IMR-90 (cell line): ENCODE data around the gene AOPEP. TPM values are rescaled to one million over a fixed set of nuclear protein-coding genes. Genes with fewer than 3 reads are reported as not detected.

Experiments
- ATAC-seq: fragments of 200-7000 bp; cut with Tn5 transposase; 2 replicates; pipeline ENCODE4 v1.9.1; 2020; ENCODE audit warnings: low read depth, mild to moderate bottlenecking, moderate library complexity
- BruUV-seq: library from RNA; stranded (reverse); fragments of 400-500 nt; replicated peaks from 2 replicates; lab custom pipeline; 2021; lab: Mats Ljungman, UMichigan
- CTCF ChIA-PET: fragments of 300-600 bp; formaldehyde crosslinking; extraction: SDS; loops from one replicate; lab custom pipeline; 2021; ENCODE audit warnings: antibody characterized with exemption; lab: Yijun Ruan, JAX
- POLR2A ChIA-PET: fragments of 300-600 bp; sonication (Branson Sonifier 250); formaldehyde crosslinking; loops from one replicate; lab custom pipeline; 2022; ENCODE audit warnings: antibody characterized with exemption; ENCODE audit not compliant: unreplicated experiment; lab: Charles Lee
- DNase-seq: peaks from one replicate; pipeline ENCODE4 v3.0.0; 2013
- H2AFZ ChIP-seq: replicated peaks from 2 replicates; pipeline ENCODE3; 2013; ENCODE audit warnings: low read length, mild to moderate bottlenecking; ENCODE audit not compliant: poor library complexity
- H2AK5ac ChIP-seq: 2 replicates; pipeline ENCODE4 v1.6.1; 2013; ENCODE audit warnings: low read depth, low read length, inconsistent platforms
- H2AK9ac ChIP-seq: replicated peaks from 2 replicates; pipeline ENCODE3; 2013; ENCODE audit warnings: mild to moderate bottlenecking, low read depth, low read length, moderate library complexity; ENCODE audit not compliant: poor library complexity
- H2BK120ac ChIP-seq: 2 replicates; pipeline ENCODE4 v1.6.1; 2013; ENCODE audit warnings: low read depth, low read length, inconsistent platforms
- H2BK15ac ChIP-seq: 3 replicates; pipeline ENCODE4 v1.6.1; 2013; ENCODE audit warnings: low read depth, low read length, inconsistent platforms
- H2BK20ac ChIP-seq: 2 replicates; pipeline ENCODE4 v1.6.1; 2013; ENCODE audit warnings: low read depth, mild to moderate bottlenecking, inconsistent platforms, low read length, moderate library complexity
- H2BK5ac ChIP-seq: 2 replicates; pipeline ENCODE4 v1.6.1; 2013; ENCODE audit warnings: mild to moderate bottlenecking, low read depth, low read length, inconsistent platforms; ENCODE audit not compliant: poor library complexity, severe bottlenecking
- H3K14ac ChIP-seq: replicated peaks from 2 replicates; pipeline ENCODE4 v1.6.1; 2013; ENCODE audit warnings: low read depth, low read length, inconsistent platforms
- H3K18ac ChIP-seq: 2 replicates; pipeline ENCODE4 v1.6.1; 2013; ENCODE audit warnings: low read depth, low read length, control low read depth
- H3K23ac ChIP-seq: 2 replicates; pipeline ENCODE4 v1.6.1; 2013; ENCODE audit warnings: low read depth, low read length, inconsistent platforms
- H3K27ac ChIP-seq: 2 replicates; pipeline ENCODE4 v1.5.1; 2013; ENCODE audit warnings: mild to moderate bottlenecking, control low read depth, low read length; ENCODE audit not compliant: insufficient read depth
- H3K27me3 ChIP-seq: 2 replicates; pipeline ENCODE4 v1.6.1; 2013; ENCODE audit warnings: low read length; ENCODE audit not compliant: control insufficient read depth, insufficient read depth
- H3K36me3 ChIP-seq: 2 replicates; pipeline ENCODE4 v1.6.1; 2013; ENCODE audit warnings: low read length, mixed read lengths; ENCODE audit not compliant: control insufficient read depth, insufficient read depth
- H3K4ac ChIP-seq: 2 replicates; pipeline ENCODE4 v1.6.1; 2013; ENCODE audit warnings: low read depth, low read length, inconsistent platforms
- H3K4me1 ChIP-seq: 2 replicates; pipeline ENCODE4 v1.6.1; 2013; ENCODE audit warnings: low read length, mixed read lengths; ENCODE audit not compliant: control insufficient read depth, insufficient read depth
- H3K4me2 ChIP-seq: 2 replicates; pipeline ENCODE4 v1.6.1; 2013; ENCODE audit warnings: low read depth, mild to moderate bottlenecking, control low read depth, low read length, moderate library complexity
- H3K4me3 ChIP-seq: 2 replicates; pipeline ENCODE4 v1.5.1; 2013; ENCODE audit warnings: low read depth, mild to moderate bottlenecking, control low read depth, low read length, moderate library complexity; ENCODE audit not compliant: insufficient read depth
- H3K56ac ChIP-seq: 2 replicates; pipeline ENCODE4 v1.6.1; 2013; ENCODE audit warnings: low read length, inconsistent platforms; ENCODE audit not compliant: insufficient read depth; ENCODE audit errors: extremely low read depth
- H3K79me1 ChIP-seq, 2 experiments: 2 replicates each; pipeline ENCODE4 v1.6.1; 2013; ENCODE audit warnings: low read length in 2 of 2, inconsistent platforms in 1 of 2, low read depth in 1 of 2
- H3K9ac ChIP-seq: 2 replicates; pipeline ENCODE4 v1.6.1; 2013; ENCODE audit warnings: low read depth, low read length, control low read depth
- H3K9me1 ChIP-seq: 2 replicates; pipeline ENCODE4 v1.6.1; 2013; ENCODE audit warnings: low read length, inconsistent platforms; ENCODE audit not compliant: insufficient read depth
- H3K9me3 ChIP-seq: 2 replicates; pipeline ENCODE4 v1.6.1; 2013; ENCODE audit warnings: low read length; ENCODE audit not compliant: control insufficient read depth, insufficient read depth
- H4K20me1 ChIP-seq: 2 replicates; pipeline ENCODE4 v1.6.1; 2013; ENCODE audit warnings: low read length, inconsistent platforms; ENCODE audit not compliant: insufficient read depth
- H4K5ac ChIP-seq: 2 replicates; pipeline ENCODE4 v1.6.1; 2013; ENCODE audit warnings: mild to moderate bottlenecking, low read depth, low read length, control low read depth
- H4K8ac ChIP-seq, 2 experiments: 2 replicates each; pipeline ENCODE4 v1.6.1; 2013; ENCODE audit warnings: low read depth in 2 of 2, low read length in 2 of 2, control low read depth in 1 of 2, inconsistent platforms in 1 of 2
- H4K91ac ChIP-seq: 2 replicates; pipeline ENCODE4 v1.6.1; 2013; ENCODE audit warnings: low read depth, low read length, inconsistent platforms; ENCODE audit not compliant: insufficient read depth
- CEBPB ChIP-seq: IDR thresholded peaks from 2 replicates; pipeline ENCODE4 v1.6.1; 2012; ENCODE audit warnings: low read depth, low read length, improper control_type of control experiment
- FOS ChIP-seq: fragments of 150-350 bp; IDR thresholded peaks from 2 replicates; pipeline ENCODE4 v1.6.1; 2016; ENCODE audit warnings: low read depth, low read length
- MAFK ChIP-seq: IDR thresholded peaks from 2 replicates; pipeline ENCODE4 v1.6.1; 2012; ENCODE audit warnings: low read depth, low read length, improper control_type of control experiment
- MAZ ChIP-seq: IDR thresholded peaks from 2 replicates; pipeline ENCODE4 v1.6.1; 2012; ENCODE audit warnings: low read depth, mild to moderate bottlenecking, low read length, improper control_type of control experiment, moderate library complexity, borderline replicate concordance
- MXI1 ChIP-seq: IDR thresholded peaks from 2 replicates; pipeline ENCODE4 v1.6.1; 2012; ENCODE audit warnings: low read depth, mild to moderate bottlenecking, low read length, moderate library complexity, borderline replicate concordance
- POLR2A ChIP-seq: IDR thresholded peaks from 2 replicates; pipeline ENCODE4 v1.6.1; 2012; ENCODE audit warnings: mild to moderate bottlenecking, low read depth, low read length
- RCOR1 ChIP-seq: IDR thresholded peaks from 2 replicates; pipeline ENCODE4 v1.6.1; 2012; ENCODE audit warnings: mild to moderate bottlenecking, low read length, improper control_type of control experiment; ENCODE audit not compliant: insufficient replicate concordance
- RFX5 ChIP-seq: IDR thresholded peaks from 2 replicates; pipeline ENCODE4 v1.8.0; 2012; ENCODE audit warnings: low read depth, mild to moderate bottlenecking, low read length, moderate library complexity
- WGBS, 2 experiments: methylation state at CpG; one replicate each; pipeline versions ENCODE4 v1.1.5 to v1.1.7; 2013; ENCODE audit warnings: missing lambda C conversion rate in 2 of 2; ENCODE audit not compliant: insufficient read length in 1 of 2; ENCODE audit errors: extremely low coverage in 2 of 2; 5-methylcytosine and 5-hydroxymethylcytosine counted together
- dilution Hi-C: fragments of 300-500 bp; cut with HindIII; formaldehyde crosslinking; loops from one replicate; pipeline ENCODE4 v1.14.3; 2018; ENCODE audit warnings: low sequenced_read_pairs; ENCODE audit not compliant: unreplicated experiment
- in situ Hi-C: fragments of 300-500 bp; cut with MboI; formaldehyde crosslinking; loops from 3 replicates; pipeline ENCODE4 v1.14.3; 2019; ENCODE audit warnings: low sequenced_read_pairs, inconsistent platforms, mixed read lengths
- intact Hi-C: fragments of 100-400 bp; cut with micrococcal nuclease; formaldehyde crosslinking; loops from 2 replicates; pipeline ENCODE4 v1.10.0; 2022
- polyA plus RNA-seq, 3 experiments: library from polyadenylated mRNA; depleted of rRNA; stranded (reverse); fragments of >200 nt; gene quantifications; 2 replicates each; pipeline ENCODE4 v1.2.3, GENCODE V29; 2012; ENCODE audit warnings: low replicate concordance in 1 of 3
- total RNA-seq: library from RNA; depleted of rRNA; stranded (reverse); fragments of >200 nt; gene quantifications from 2 replicates; pipeline ENCODE4 v1.2.3, GENCODE V29; 2012
- TF ChIP-seq, protein P1 (sequence below): fragments of 150-350 bp; IDR thresholded peaks from 2 replicates; pipeline ENCODE4 v1.6.1; 2016; ENCODE audit warnings: low read depth, mild to moderate bottlenecking, low read length, moderate library complexity, borderline replicate concordance
- TF ChIP-seq, protein P2 (sequence below): conservative IDR thresholded peaks from 2 replicates; pipeline ENCODE4 v1.5.1; 2012; ENCODE audit warnings: mild to moderate bottlenecking, low read depth, low read length, improper control_type of control experiment

Gene AOPEP
- total and polyA plus RNA-seq, 2 of the 4 experiments (the other 2 are of a cell fraction): 34.9 to 38.7 TPM

DNA sequence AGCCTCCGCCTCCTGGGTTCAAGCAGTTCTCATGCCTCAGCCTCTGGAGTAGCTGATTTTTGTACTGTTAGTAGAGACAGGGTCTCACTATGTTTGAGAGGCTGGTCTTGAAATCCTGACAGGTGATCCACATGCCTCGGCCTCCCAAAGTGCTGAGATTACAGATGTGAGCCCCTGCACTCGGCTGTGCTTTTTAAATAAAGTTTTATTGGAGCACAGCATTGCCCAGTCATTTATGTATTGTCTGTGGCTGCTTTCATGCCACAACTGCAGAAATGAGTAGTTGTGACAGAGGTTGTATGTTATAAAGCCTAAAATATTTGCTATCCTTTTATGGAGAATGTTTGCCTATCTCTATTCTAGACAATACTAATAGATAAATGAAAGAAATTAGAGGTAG lies 169.2 kb downstream of the AOPEP start:
- DNase-seq (no peak), ATAC-seq (no peak)
- dilution Hi-C loops: no loop called here
- Histone ChIP-seq H3K79me1 (no peaks in the 10 kb centered on the region), H2BK15ac (no peak overlapping the region), H3K27me3 (no peaks in the 10 kb centered on the region), H2AK9ac (no peak overlapping the region), H3K4me1 (peaks cover 12% of the 10 kb centered on the region), H3K9me3 (no peaks in the 10 kb centered on the region; the same call in 1 of the 2 replicates), H4K5ac (no peak overlapping the region), H4K8ac (no peak overlapping the region), H3K4me2 (no peak overlapping the region), H3K18ac (no peak overlapping the region), H4K20me1 (no peaks in the 10 kb centered on the region), H3K23ac (no peak overlapping the region), H2BK5ac (no peak overlapping the region), H3K36me3 (no peaks in the 10 kb centered on the region), H2BK120ac (no peak overlapping the region), H3K56ac (no peak overlapping the region), H3K4ac (no peak overlapping the region), H3K9me1 (peaks cover 8% of the 10 kb centered on the region), H2BK20ac (no peak overlapping the region), H3K9ac (no peak overlapping the region), H2AFZ (no peak overlapping the region), H4K91ac (no peak overlapping the region), H3K14ac (no peak overlapping the region), H3K4me3 (no peak overlapping the region), H2AK5ac (no peak overlapping the region), H3K27ac (no peak overlapping the region)
- CTCF ChIA-PET: no interaction called here
- intact Hi-C loops: no loop called here
- whole genome bisulfite sequencing, 2 experiments: 100% methylated on average over 1 of the region's 3 CpGs; no CpG with 5 or more reads in 1 of the 2 experiments
- no TSS peak for BruUV-seq
- POLR2A ChIA-PET: no interaction called here
- TF ChIP-seq CEBPB: no peak
- no peak for TF ChIP-seq MXI1
- TF ChIP-seq, protein P1, sequence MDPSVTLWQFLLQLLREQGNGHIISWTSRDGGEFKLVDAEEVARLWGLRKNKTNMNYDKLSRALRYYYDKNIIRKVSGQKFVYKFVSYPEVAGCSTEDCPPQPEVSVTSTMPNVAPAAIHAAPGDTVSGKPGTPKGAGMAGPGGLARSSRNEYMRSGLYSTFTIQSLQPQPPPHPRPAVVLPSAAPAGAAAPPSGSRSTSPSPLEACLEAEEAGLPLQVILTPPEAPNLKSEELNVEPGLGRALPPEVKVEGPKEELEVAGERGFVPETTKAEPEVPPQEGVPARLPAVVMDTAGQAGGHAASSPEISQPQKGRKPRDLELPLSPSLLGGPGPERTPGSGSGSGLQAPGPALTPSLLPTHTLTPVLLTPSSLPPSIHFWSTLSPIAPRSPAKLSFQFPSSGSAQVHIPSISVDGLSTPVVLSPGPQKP: no peak
- TF ChIP-seq MAZ: no peak
- no peak for TF ChIP-seq FOS
- TF ChIP-seq MAFK: no peak
- no peak for TF ChIP-seq POLR2A
- TF ChIP-seq RFX5: no peak
- TF ChIP-seq RCOR1: no peak
- TF ChIP-seq, protein P2, sequence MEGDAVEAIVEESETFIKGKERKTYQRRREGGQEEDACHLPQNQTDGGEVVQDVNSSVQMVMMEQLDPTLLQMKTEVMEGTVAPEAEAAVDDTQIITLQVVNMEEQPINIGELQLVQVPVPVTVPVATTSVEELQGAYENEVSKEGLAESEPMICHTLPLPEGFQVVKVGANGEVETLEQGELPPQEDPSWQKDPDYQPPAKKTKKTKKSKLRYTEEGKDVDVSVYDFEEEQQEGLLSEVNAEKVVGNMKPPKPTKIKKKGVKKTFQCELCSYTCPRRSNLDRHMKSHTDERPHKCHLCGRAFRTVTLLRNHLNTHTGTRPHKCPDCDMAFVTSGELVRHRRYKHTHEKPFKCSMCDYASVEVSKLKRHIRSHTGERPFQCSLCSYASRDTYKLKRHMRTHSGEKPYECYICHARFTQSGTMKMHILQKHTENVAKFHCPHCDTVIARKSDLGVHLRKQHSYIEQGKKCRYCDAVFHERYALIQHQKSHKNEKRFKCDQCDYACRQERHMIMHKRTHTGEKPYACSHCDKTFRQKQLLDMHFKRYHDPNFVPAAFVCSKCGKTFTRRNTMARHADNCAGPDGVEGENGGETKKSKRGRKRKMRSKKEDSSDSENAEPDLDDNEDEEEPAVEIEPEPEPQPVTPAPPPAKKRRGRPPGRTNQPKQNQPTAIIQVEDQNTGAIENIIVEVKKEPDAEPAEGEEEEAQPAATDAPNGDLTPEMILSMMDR: no peak
- in situ Hi-C loops: no loop called here
